Peyer's patch (tissue), 4 donors: ENCODE results near the gene CSF3R.

Experiments
- CTCF ChIP-seq, 6 experiments: fragments of 450-650 bp in 4 of 6; fragments of 200-600 bp in 2 of 6; sonication (generic) in 1 of 6; IDR thresholded peaks; one replicate each; pipeline ENCODE4 v1.5.1; 2017 to 2019; ENCODE audit warnings: antibody characterized with exemption in 6 of 6, mild to moderate bottlenecking in 3 of 6, moderate library complexity in 1 of 6
- POLR2A ChIP-seq, 2 donors: fragments of 450-650 bp; IDR thresholded peaks; one replicate each; pipeline ENCODE4 v1.5.1; 2017; ENCODE audit warnings: antibody characterized with exemption in 2 of 2, mild to moderate bottlenecking in 2 of 2, moderate library complexity in 2 of 2

GRCh38 chr1:36419569-36419968 is 63.1 kb downstream of the CSF3R start:
- TF ChIP-seq POLR2A (IDR thresholded peaks at IDR 0.05) (no peak), CTCF (IDR thresholded peaks at IDR 0.05) (no peak)
